Naive B cell (primary cell): ENCODE results near the gene ECPAS. TPM values are rescaled to one million over a fixed set of nuclear protein-coding genes. Genes with fewer than 3 reads are reported as not detected.
"Not testable (repeated sequence)": the region's sequence is repeated elsewhere in the genome, so short reads cannot be mapped to it uniquely, and the experiment has no call there.

Experiments used
- ATAC-seq, 2 donors: fragments of 150-1000 bp; cut with Tn5 transposase; 2 replicates each; pipeline ENCODE4 v1.10.0; 2021; ENCODE audit warnings: low read depth in 2 of 2, mild to moderate bottlenecking in 2 of 2, moderate library complexity in 2 of 2
- DNase-seq: peaks from one replicate; pipeline ENCODE4 v3.0.0; 2022
- H3K27ac Mint-ChIP-seq, 6 donors: one replicate each; pipeline ENCODE4 v1.8.0; 2020 to 2022; ENCODE audit warnings: mild to moderate bottlenecking in 6 of 6, mixed read lengths in 6 of 6, moderate library complexity in 5 of 6, inconsistent platforms in 2 of 6
- H3K27me3 Mint-ChIP-seq, 3 donors: one replicate each; pipeline ENCODE4 v1.8.0; 2021 to 2022; ENCODE audit warnings: mixed read lengths in 3 of 3, mild to moderate bottlenecking in 1 of 3
- H3K36me3 Mint-ChIP-seq, 2 donors: one replicate each; pipeline ENCODE4 v1.8.0; 2020 to 2022; ENCODE audit warnings: mixed read lengths in 2 of 2, inconsistent platforms in 1 of 2, mild to moderate bottlenecking in 1 of 2
- H3K4me1 Mint-ChIP-seq, 3 donors: one replicate each; pipeline ENCODE4 v1.8.0; 2020 to 2022; ENCODE audit warnings: mixed read lengths in 3 of 3, inconsistent platforms in 1 of 3, mild to moderate bottlenecking in 1 of 3, moderate library complexity in 1 of 3
- H3K4me3 Mint-ChIP-seq, 8 donors: one replicate each; pipeline ENCODE4 v1.8.0; 2020 to 2022; ENCODE audit warnings: mild to moderate bottlenecking in 8 of 8, mixed read lengths in 8 of 8, moderate library complexity in 8 of 8, inconsistent platforms in 2 of 8
- H3K9me3 Mint-ChIP-seq, 7 donors: one replicate each; pipeline ENCODE4 v1.8.0; 2020 to 2022; ENCODE audit warnings: mixed read lengths in 7 of 7, mild to moderate bottlenecking in 5 of 7, inconsistent platforms in 2 of 7, moderate library complexity in 1 of 7
- polyA plus RNA-seq, 6 donors: library from polyadenylated mRNA; unstranded; fragments of 300-500 nt; fragmentation: Illumina TruSeq; gene quantifications; one replicate each; pipeline ENCODE4 v1.2.3, GENCODE V29; 2021; ENCODE audit warnings: low read depth in 6 of 6

ECPAS gene
- polyA plus RNA-seq, 6 donors from 2014 or later = 5.0 to 10.7 (median 7.3) TPM

- no peak for DNase-seq
- Mint-ChIP-seq H3K4me1 (no peaks in the 10 kb centered on the region), H3K9me3 (peaks cover 0 to 2% (median 0%) of the 10 kb centered on the region in 7 donors), H3K4me3 (no peak overlapping the region), H3K27ac (no peak overlapping the region), H3K36me3 (no peaks in the 10 kb centered on the region), H3K27me3 (peaks cover 13 to 31% (median 16%) of the 10 kb centered on the region in 3 donors)
- ATAC-seq = no peak
Measured at GRCh38 chr9:111501005-111501562, 16.9 kb upstream of the ECPAS start.

- peaks cover 9 to 31% (median 16%) of the 10 kb centered on the region in 3 donors for H3K27me3 Mint-ChIP-seq
- not testable (repeated sequence) for ATAC-seq, H3K4me1 Mint-ChIP-seq, H3K27ac Mint-ChIP-seq, H3K9me3 Mint-ChIP-seq, H3K4me3 Mint-ChIP-seq, DNase-seq, H3K36me3 Mint-ChIP-seq
Measured at GRCh38 chr9:111497196-111497595, 13.0 kb upstream of the ECPAS start.

- peak overlapping the region; percentile 77 to 91 (median 86) for H3K4me3 Mint-ChIP-seq
- H3K27ac Mint-ChIP-seq = peak overlapping the region in 4 of 6 donors; percentile 41 to 75 (median 68)
- peaks cover 3 to 14% (median 9%) of the 10 kb centered on the region in 3 donors for H3K27me3 Mint-ChIP-seq
- H3K4me1 Mint-ChIP-seq = peaks cover 13 to 24% (median 22%) of the 10 kb centered on the region in 3 donors
- ATAC-seq (no peak), DNase-seq (no peak)
- H3K9me3 Mint-ChIP-seq = no peaks in the 10 kb centered on the region
- no peaks in the 10 kb centered on the region for H3K36me3 Mint-ChIP-seq
Measured at GRCh38 chr9:111484572-111484894, 350 bp upstream of the ECPAS start.

- no peak for DNase-seq
- Mint-ChIP-seq H3K4me3 (peak overlapping the region in 4 of 8 donors; percentile 42 to 89 (median 82)), H3K36me3 (no peaks in the 10 kb centered on the region), H3K27ac (no peak overlapping the region), H3K27me3 (peaks cover 3 to 10% (median 9%) of the 10 kb centered on the region in 3 donors), H3K4me1 (peaks cover 17 to 28% (median 22%) of the 10 kb centered on the region in 3 donors), H3K9me3 (no peaks in the 10 kb centered on the region)
- ATAC-seq = peak; percentile 38 to 48
Measured at GRCh38 chr9:111483439-111483857, 735 bp downstream of the ECPAS start.

GRCh38 chr9:111482694-111483438 lies 1.3 kb downstream of the ECPAS start:
- ATAC-seq (peak; percentile 57 to 59), DNase-seq (peak; percentile 74)
- Mint-ChIP-seq H3K36me3 (no peaks in the 10 kb centered on the region), H3K4me3 (peak overlapping the region; percentile 82 to 95 (median 89)), H3K27ac (peak overlapping the region in 5 of 6 donors; percentile 71 to 95 (median 88)), H3K4me1 (peaks cover 17 to 29% (median 23%) of the 10 kb centered on the region in 3 donors), H3K27me3 (peaks cover 3 to 8% (median 6%) of the 10 kb centered on the region in 3 donors), H3K9me3 (no peaks in the 10 kb centered on the region)

GRCh38 chr9:111481885-111482636 lies 2.1 kb downstream of the ECPAS start:
- ATAC-seq (no peak), DNase-seq (no peak)
- Mint-ChIP-seq H3K4me1 (peaks cover 17 to 37% (median 31%) of the 10 kb centered on the region in 3 donors), H3K9me3 (no peaks in the 10 kb centered on the region), H3K27me3 (peaks cover 0 to 4% (median 0%) of the 10 kb centered on the region in 3 donors), H3K27ac (peak overlapping the region; percentile 71 to 95 (median 84)), H3K36me3 (no peaks in the 10 kb centered on the region), H3K4me3 (peak overlapping the region; percentile 82 to 95 (median 89))

GRCh38 chr9:111477677-111478076 lies 6.5 kb downstream of the ECPAS start:
- ATAC-seq = no peak
- no peaks in the 10 kb centered on the region for H3K9me3 Mint-ChIP-seq
- peaks cover 29 to 40% (median 35%) of the 10 kb centered on the region in 3 donors for H3K4me1 Mint-ChIP-seq
- H3K36me3 Mint-ChIP-seq = no peaks in the 10 kb centered on the region
- H3K4me3 Mint-ChIP-seq = no peak overlapping the region
- no peaks in the 10 kb centered on the region for H3K27me3 Mint-ChIP-seq
- H3K27ac Mint-ChIP-seq = peak overlapping the region in 1 of 6 donors; percentile 9
- DNase-seq = no peak

GRCh38 chr9:111475195-111475594 lies 9.0 kb downstream of the ECPAS start:
- no peak overlapping the region for H3K27ac Mint-ChIP-seq
- peaks cover 20 to 36% (median 35%) of the 10 kb centered on the region in 3 donors for H3K4me1 Mint-ChIP-seq

GRCh38 chr9:111474385-111474784 lies 9.8 kb downstream of the ECPAS start:
- H3K4me1 Mint-ChIP-seq = peaks cover 20 to 36% (median 35%) of the 10 kb centered on the region in 3 donors
- H3K27me3 Mint-ChIP-seq = no peaks in the 10 kb centered on the region
- H3K4me3 Mint-ChIP-seq = no peak overlapping the region
- no peaks in the 10 kb centered on the region for H3K36me3 Mint-ChIP-seq
- H3K27ac Mint-ChIP-seq = peak overlapping the region in 3 of 6 donors; percentile 6 to 22 (median 22)
- H3K9me3 Mint-ChIP-seq = no peaks in the 10 kb centered on the region
- DNase-seq (no peak), ATAC-seq (no peak)

More at GRCh38 chr9:111475195-111475594, 9.0 kb downstream of the ECPAS start:
- Mint-ChIP-seq H3K27me3 (no peaks in the 10 kb centered on the region), H3K4me3 (no peak overlapping the region), H3K9me3 (no peaks in the 10 kb centered on the region), H3K36me3 (no peaks in the 10 kb centered on the region)
- ATAC-seq (no peak), DNase-seq (no peak)

GRCh38 chr9:111467778-111468367 lies 16.3 kb downstream of the ECPAS start:
- no peaks in the 10 kb centered on the region for H3K9me3 Mint-ChIP-seq
- no peaks in the 10 kb centered on the region for H3K27me3 Mint-ChIP-seq
- no peak overlapping the region for H3K4me3 Mint-ChIP-seq
- ATAC-seq (no peak), DNase-seq (no peak)
- peaks cover 0 to 8% of the 10 kb centered on the region in 2 donors for H3K36me3 Mint-ChIP-seq
- peaks cover 11 to 31% (median 29%) of the 10 kb centered on the region in 3 donors for H3K4me1 Mint-ChIP-seq
- H3K27ac Mint-ChIP-seq = peak overlapping the region in 1 of 6 donors; percentile 60

GRCh38 chr9:111463048-111463447 lies 21.1 kb downstream of the ECPAS start:
- DNase-seq = no peak

GRCh38 chr9:111458139-111459009 lies 25.8 kb downstream of the ECPAS start:
- Mint-ChIP-seq H3K9me3 (peaks cover 0 to 10% (median 3%) of the 10 kb centered on the region in 7 donors), H3K36me3 (peaks cover 0 to 6% of the 10 kb centered on the region in 2 donors), H3K4me3 (no peak overlapping the region), H3K27me3 (no peaks in the 10 kb centered on the region), H3K4me1 (peaks cover 8 to 22% (median 19%) of the 10 kb centered on the region in 3 donors), H3K27ac (peak overlapping the region in 1 of 6 donors; percentile 64)
- no peak for DNase-seq
- ATAC-seq = no peak

More at GRCh38 chr9:111463048-111463447, 21.1 kb downstream of the ECPAS start:
- Mint-ChIP-seq H3K27me3 (no peaks in the 10 kb centered on the region), H3K9me3 (peaks cover 0 to 10% (median 3%) of the 10 kb centered on the region in 7 donors), H3K4me1 (peaks cover 6 to 18% (median 9%) of the 10 kb centered on the region in 3 donors), H3K27ac (peak overlapping the region in 3 of 6 donors; percentile 28 to 82 (median 34)), H3K4me3 (no peak overlapping the region), H3K36me3 (peaks cover 6 to 8% of the 10 kb centered on the region in 2 donors)
- no peak for ATAC-seq
